Midbrain (tissue), 1 donor: ENCODE measurements around the gene TEX14.

Experiments used
- DNase-seq: peaks from one replicate; lab custom pipeline; 2025; lab: John Stamatoyannopoulos, UW

TEX14 gene

GRCh38 chr17:58568044-58568799 is 123.6 kb downstream of the TEX14 start:
- no peak for DNase-seq

GRCh38 chr17:58565389-58566311 is 126.2 kb downstream of the TEX14 start:
- no peak for DNase-seq

GRCh38 chr17:58564971-58565370 is 126.9 kb downstream of the TEX14 start:
- DNase-seq, result no peak

GRCh38 chr17:58564243-58564642 is 127.6 kb downstream of the TEX14 start:
- DNase-seq, result no peak

- no peak for DNase-seq
Measured at GRCh38 chr17:58560511-58560910, 131.3 kb downstream of the TEX14 start.

- DNase-seq, result no peak
Measured at GRCh38 chr17:58557981-58558380, 133.9 kb downstream of the TEX14 start.

GRCh38 chr17:58556833-58557250 is 135.0 kb downstream of the TEX14 start:
- peak; percentile 65 for DNase-seq

- peak; percentile 72 for DNase-seq
Measured at GRCh38 chr17:58555109-58555508, 136.7 kb downstream of the TEX14 start.

- peak; percentile 10 for DNase-seq
Measured at GRCh38 chr17:58541249-58541648, 150.6 kb downstream of the TEX14 start.

GRCh38 chr17:58539698-58540097 is 152.1 kb downstream of the TEX14 start:
- no peak for DNase-seq

GRCh38 chr17:58538811-58539409 is 152.9 kb downstream of the TEX14 start:
- no peak for DNase-seq

- DNase-seq, result no peak
Measured at GRCh38 chr17:58537266-58537665, 154.6 kb downstream of the TEX14 start.

GRCh38 chr17:58536542-58536941 is 155.3 kb downstream of the TEX14 start:
- no peak for DNase-seq

- no peak for DNase-seq
Measured at GRCh38 chr17:58535431-58535830, 156.4 kb downstream of the TEX14 start.

- DNase-seq, result no peak
Measured at GRCh38 chr17:58534901-58535421, 156.9 kb downstream of the TEX14 start.

- no peak for DNase-seq
Measured at GRCh38 chr17:58534331-58534730, 157.5 kb downstream of the TEX14 start.

- DNase-seq, result peak; percentile 65
Measured at GRCh38 chr17:58533616-58534188, 158.1 kb downstream of the TEX14 start.

- no peak for DNase-seq
Measured at GRCh38 chr17:58532555-58532951, 159.3 kb downstream of the TEX14 start.

- DNase-seq, result peak; percentile 86
Measured at GRCh38 chr17:58531661-58532554, 159.9 kb downstream of the TEX14 start.

GRCh38 chr17:58531122-58531521 is 160.7 kb downstream of the TEX14 start:
- DNase-seq, result no peak

- DNase-seq, result peak; percentile 27
Measured at GRCh38 chr17:58530655-58531054, 161.2 kb downstream of the TEX14 start.
